ENCODE data around the gene HNRNPA2B1.

HNRNPA2B1 gene

GRCh38 chr7:26213807-26214515 lies 13.4 kb upstream of the HNRNPA2B1 start:
- H3K9ac ChIP-seq (ENCODE audit: low read depth, low read length, poor library complexity, severe bottlenecking), result no peak overlapping the region
- no peak overlapping the region for H3K4me3 ChIP-seq (ENCODE audit: low read length, poor library complexity, severe bottlenecking)
- H3K79me2 ChIP-seq (ENCODE audit: insufficient read depth, low read length), result peaks cover 39% of the 10 kb centered on the region
- no peak overlapping the region for H3K4me2 ChIP-seq (ENCODE audit: low read depth, low read length, poor library complexity, severe bottlenecking)
- no peaks in the 10 kb centered on the region for H3K9me3 ChIP-seq (ENCODE audit: insufficient read depth, low read depth, low read length)
- peaks cover 22% of the 10 kb centered on the region for H3K4me1 ChIP-seq (ENCODE audit: insufficient read depth, low read length, poor library complexity, severe bottlenecking)
- no peaks in the 10 kb centered on the region for H3K9me2 ChIP-seq (replicated peaks; ENCODE audit: low read depth, low read length)
- H3F3A ChIP-seq (ENCODE audit: low read depth), result no peaks in the 10 kb centered on the region; the same call in 1 of the 2 replicates
- no peaks in the 10 kb centered on the region for H3K27me3 ChIP-seq (ENCODE audit: insufficient read depth, low read length, poor library complexity, severe bottlenecking)
- peaks cover 48% of the 10 kb centered on the region for H3K36me3 ChIP-seq (ENCODE audit: insufficient read depth, low read length)
- TF ChIP-seq EZH2phosphoT487 (IDR thresholded peaks at IDR 0.05; ENCODE audit: borderline replicate concordance), result no peak
- TF ChIP-seq CTCF (conservative IDR thresholded peaks at IDR 0.05; ENCODE audit: low read length), result no peak
- no peak overlapping the region for H2AFZ ChIP-seq (ENCODE audit: low read length)
- peaks cover 44% of the 10 kb centered on the region for H4K20me1 ChIP-seq (ENCODE audit: insufficient read depth, low read length, poor library complexity, severe bottlenecking)

DNA sequence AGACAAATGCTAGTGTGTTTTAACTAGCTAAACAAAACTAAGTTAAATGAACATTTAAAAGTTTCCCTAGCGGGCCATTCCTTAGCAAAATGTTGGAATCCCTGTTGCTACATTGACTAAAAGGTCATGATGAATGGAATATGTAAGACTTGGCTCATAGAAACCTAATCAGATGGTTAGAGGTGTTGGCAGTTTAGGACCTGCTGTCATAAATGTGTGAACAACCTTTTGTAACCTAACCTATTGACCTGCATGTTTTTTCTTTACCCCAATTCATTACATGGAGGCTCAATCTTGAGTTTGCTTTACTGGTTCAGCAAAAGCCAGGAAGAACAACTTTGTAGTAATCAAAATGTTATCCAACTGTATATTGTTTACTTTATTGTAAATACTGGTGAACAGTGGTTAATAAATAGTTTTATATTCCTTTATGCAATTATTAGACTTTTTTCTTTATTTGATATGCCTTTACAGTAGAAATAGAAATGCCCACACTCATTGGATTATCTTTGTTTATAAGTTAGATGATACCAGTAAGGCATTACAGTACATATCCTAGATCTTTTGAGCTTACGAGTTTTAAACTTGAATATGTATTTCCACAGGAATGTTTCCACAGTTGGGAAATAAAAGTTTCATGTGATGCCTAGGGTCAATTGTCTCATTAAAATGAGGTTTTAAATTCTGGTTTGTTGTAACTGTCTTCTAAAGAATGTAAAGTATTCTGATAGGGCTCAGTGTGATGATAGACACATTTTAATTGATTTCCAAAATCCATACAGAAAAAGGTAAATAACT lies 12.6 kb upstream of the HNRNPA2B1 start:
- H3K27me3 ChIP-seq (ENCODE audit: insufficient read depth, low read length, poor library complexity, severe bottlenecking), result no peaks in the 10 kb centered on the region
- no peak overlapping the region for H3K4me2 ChIP-seq (ENCODE audit: low read depth, low read length, poor library complexity, severe bottlenecking)
- peaks cover 22% of the 10 kb centered on the region for H3K4me1 ChIP-seq (ENCODE audit: insufficient read depth, low read length, poor library complexity, severe bottlenecking)
- no peak overlapping the region for H3K4me3 ChIP-seq (ENCODE audit: low read length, poor library complexity, severe bottlenecking)
- peaks cover 51% of the 10 kb centered on the region for H4K20me1 ChIP-seq (ENCODE audit: insufficient read depth, low read length, poor library complexity, severe bottlenecking)
- H3K79me2 ChIP-seq (ENCODE audit: insufficient read depth, low read length), result peaks cover 47% of the 10 kb centered on the region
- H3K9me3 ChIP-seq (ENCODE audit: insufficient read depth, low read depth, low read length), result no peaks in the 10 kb centered on the region
- TF ChIP-seq CTCF (conservative IDR thresholded peaks at IDR 0.05; ENCODE audit: low read length) (no peak), EZH2phosphoT487 (IDR thresholded peaks at IDR 0.05; ENCODE audit: borderline replicate concordance) (no peak)
- no peak overlapping the region for H2AFZ ChIP-seq (ENCODE audit: low read length)
- H3K36me3 ChIP-seq (ENCODE audit: insufficient read depth, low read length), result peaks cover 54% of the 10 kb centered on the region
- no peak overlapping the region for H3K9ac ChIP-seq (ENCODE audit: low read depth, low read length, poor library complexity, severe bottlenecking)
- no peaks in the 10 kb centered on the region; the same call in 1 of the 2 replicates for H3F3A ChIP-seq (ENCODE audit: low read depth)
- H3K9me2 ChIP-seq (replicated peaks; ENCODE audit: low read depth, low read length), result no peaks in the 10 kb centered on the region

DNA sequence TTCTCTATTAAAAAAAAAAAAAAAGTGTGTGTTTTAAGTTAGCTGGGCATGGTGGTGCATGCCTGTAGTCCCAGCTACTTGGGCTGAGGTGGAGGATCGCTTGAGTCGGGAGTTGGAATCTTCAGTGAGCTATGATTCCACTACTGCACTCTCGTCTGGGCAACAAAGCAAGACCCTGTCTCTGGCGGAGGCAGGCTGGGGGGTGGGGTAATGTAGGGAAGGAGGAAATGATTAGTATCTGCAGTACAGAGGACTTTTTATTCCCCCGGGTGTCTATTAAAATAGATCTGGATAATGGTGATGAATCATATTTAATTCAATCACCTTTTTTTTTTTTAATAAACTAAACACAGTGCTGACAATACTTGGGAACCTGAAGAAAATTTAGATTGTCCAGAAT lies 7.5 kb upstream of the HNRNPA2B1 start:
- no peak overlapping the region for H2AFZ ChIP-seq (ENCODE audit: low read length)
- H3K9me2 ChIP-seq (replicated peaks; ENCODE audit: low read depth, low read length), result no peaks in the 10 kb centered on the region
- TF ChIP-seq CTCF (conservative IDR thresholded peaks at IDR 0.05; ENCODE audit: low read length) (no peak), EZH2phosphoT487 (IDR thresholded peaks at IDR 0.05; ENCODE audit: borderline replicate concordance) (no peak)
- H3F3A ChIP-seq (ENCODE audit: low read depth), result no peaks in the 10 kb centered on the region
- H3K4me2 ChIP-seq (ENCODE audit: low read depth, low read length, poor library complexity, severe bottlenecking), result peak overlapping the region; percentile 88
- no peaks in the 10 kb centered on the region for H3K9me3 ChIP-seq (ENCODE audit: insufficient read depth, low read depth, low read length)
- H3K9ac ChIP-seq (ENCODE audit: low read depth, low read length, poor library complexity, severe bottlenecking), result no peak overlapping the region
- H3K27me3 ChIP-seq (ENCODE audit: insufficient read depth, low read length, poor library complexity, severe bottlenecking), result no peaks in the 10 kb centered on the region
- peaks cover 65% of the 10 kb centered on the region for H3K4me1 ChIP-seq (ENCODE audit: insufficient read depth, low read length, poor library complexity, severe bottlenecking)
- peaks cover 73% of the 10 kb centered on the region for H3K36me3 ChIP-seq (ENCODE audit: insufficient read depth, low read length)
- peak overlapping the region; percentile 93 for H3K4me3 ChIP-seq (ENCODE audit: low read length, poor library complexity, severe bottlenecking)
- peaks cover 98% of the 10 kb centered on the region for H3K79me2 ChIP-seq (ENCODE audit: insufficient read depth, low read length)
- H4K20me1 ChIP-seq (ENCODE audit: insufficient read depth, low read length, poor library complexity, severe bottlenecking), result peaks cover 98% of the 10 kb centered on the region
